Measurements from ENCODE around the gene MIR17HG. TPM values are rescaled to one million over a fixed set of nuclear protein-coding genes. Genes with fewer than 3 reads are reported as not detected.
"Not testable (repeated sequence)": the region's sequence is repeated elsewhere in the genome, so short reads cannot be mapped to it uniquely, and the experiment has no call there.

The MIR17HG gene
- total RNA-seq, 1 donor from 2014 or later: 15.7 TPM

GRCh38 chr13:91346062-91346461 is 1.4 kb upstream of the MIR17HG start:
- intact Hi-C loops (cut with micrococcal nuclease): loop anchor here (1.0 kb wide), 1 partner anchor 15 kb away; no protein-coding TSS in a partner anchor

DNA sequence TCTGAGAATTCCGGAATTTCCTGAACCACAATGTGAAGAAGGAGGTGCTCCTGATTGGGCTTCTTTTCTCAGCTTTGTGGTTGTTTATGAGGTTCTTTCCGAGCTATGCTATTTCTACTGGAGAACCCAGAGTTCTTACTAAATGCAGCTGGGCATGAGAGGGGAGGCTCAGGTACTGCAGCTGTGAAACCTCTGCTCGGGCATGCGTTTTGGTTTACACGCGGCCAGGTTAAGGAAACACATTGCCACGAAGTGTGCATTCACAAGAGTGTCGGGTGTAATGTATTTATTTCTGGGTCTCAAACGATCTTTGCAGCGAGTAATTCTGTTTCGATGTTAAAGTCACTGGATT is 661 bp upstream of the MIR17HG start:
- intact Hi-C loops (cut with micrococcal nuclease): loop anchor here (1.0 kb wide), 2 partner anchors 16 to 51 kb away; partner anchors contain the start of gene GPC5

GRCh38 chr13:91347996-91348905 is 764 bp downstream of the MIR17HG start:
- intact Hi-C loops (cut with micrococcal nuclease): loop anchor here (1.0 kb wide), 1 partner anchor 50 kb away; the partner anchor contains the start of gene GPC5

GRCh38 chr13:91348906-91349435 is 1.5 kb downstream of the MIR17HG start:
- intact Hi-C loops (cut with micrococcal nuclease): loop anchor here (1.0 kb wide), 4 partner anchors 10 to 215 kb away; no protein-coding TSS in a partner anchor

GRCh38 chr13:91349992-91350911 is 2.8 kb downstream of the MIR17HG start:
- intact Hi-C loops (cut with micrococcal nuclease): loop anchor here (1.0 kb wide), 4 partner anchors 9 to 216 kb away; no protein-coding TSS in a partner anchor

DNA sequence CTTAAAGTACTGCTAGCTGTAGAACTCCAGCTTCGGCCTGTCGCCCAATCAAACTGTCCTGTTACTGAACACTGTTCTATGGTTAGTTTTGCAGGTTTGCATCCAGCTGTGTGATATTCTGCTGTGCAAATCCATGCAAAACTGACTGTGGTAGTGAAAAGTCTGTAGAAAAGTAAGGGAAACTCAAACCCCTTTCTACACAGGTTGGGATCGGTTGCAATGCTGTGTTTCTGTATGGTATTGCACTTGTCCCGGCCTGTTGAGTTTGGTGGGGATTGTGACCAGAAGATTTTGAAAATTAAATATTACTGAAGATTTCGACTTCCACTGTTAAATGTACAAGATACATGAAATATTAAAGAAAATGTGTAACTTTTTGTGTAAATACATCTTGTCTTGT is 3.6 kb downstream of the MIR17HG start:
- intact Hi-C loops (cut with micrococcal nuclease): no loop called here

DNA sequence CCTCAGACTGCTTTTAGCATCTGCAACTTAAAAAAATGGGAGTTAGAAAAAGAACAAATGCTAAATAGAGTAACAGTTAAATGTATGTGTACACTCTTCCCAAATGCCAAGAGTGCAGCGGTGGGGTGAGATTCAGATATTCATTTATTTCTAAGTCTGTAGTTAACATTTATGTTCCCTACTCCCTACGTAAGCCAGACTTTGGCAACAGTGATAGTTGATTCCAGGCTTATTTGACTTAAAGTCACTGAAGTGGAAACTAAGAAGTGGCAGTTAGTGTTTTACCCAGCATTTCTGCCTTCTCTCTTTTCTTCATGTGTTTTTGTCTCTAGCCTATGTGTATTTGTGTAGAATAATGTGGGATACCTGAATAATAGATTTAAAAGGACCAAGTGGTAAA is 4.5 kb downstream of the MIR17HG start:
- intact Hi-C loops (cut with micrococcal nuclease): no loop called here

GRCh38 chr13:91352891-91353290 is 5.4 kb downstream of the MIR17HG start:
- intact Hi-C loops (cut with micrococcal nuclease): not testable (repeated sequence)

DNA sequence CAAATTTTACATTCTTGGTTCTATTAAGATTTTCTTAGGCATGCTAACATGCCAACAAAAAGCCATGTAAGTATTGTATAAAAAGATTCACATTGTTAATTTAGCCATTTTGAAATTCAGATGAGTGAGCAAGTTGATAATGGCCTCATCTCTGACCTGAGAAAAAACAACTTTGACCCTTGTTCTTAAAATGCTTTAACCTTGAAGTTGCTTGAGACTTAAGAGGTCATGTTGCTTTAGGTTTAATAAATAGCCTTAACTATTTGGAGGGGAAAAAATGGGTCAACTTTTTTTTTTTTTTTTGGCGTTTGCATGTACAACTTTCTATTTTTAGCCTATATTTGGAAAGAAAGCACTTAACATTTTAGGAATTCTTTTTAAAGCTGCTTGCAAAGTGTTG is 6.0 kb downstream of the MIR17HG start:
- intact Hi-C loops (cut with micrococcal nuclease): no loop called here

- intact Hi-C loops (cut with micrococcal nuclease): no loop called here
Observed at GRCh38 chr13:91355099-91355825, 7.8 kb downstream of the MIR17HG start.

- intact Hi-C loops (cut with micrococcal nuclease): no loop called here
Observed at GRCh38 chr13:91355826-91356710, 8.6 kb downstream of the MIR17HG start.

DNA sequence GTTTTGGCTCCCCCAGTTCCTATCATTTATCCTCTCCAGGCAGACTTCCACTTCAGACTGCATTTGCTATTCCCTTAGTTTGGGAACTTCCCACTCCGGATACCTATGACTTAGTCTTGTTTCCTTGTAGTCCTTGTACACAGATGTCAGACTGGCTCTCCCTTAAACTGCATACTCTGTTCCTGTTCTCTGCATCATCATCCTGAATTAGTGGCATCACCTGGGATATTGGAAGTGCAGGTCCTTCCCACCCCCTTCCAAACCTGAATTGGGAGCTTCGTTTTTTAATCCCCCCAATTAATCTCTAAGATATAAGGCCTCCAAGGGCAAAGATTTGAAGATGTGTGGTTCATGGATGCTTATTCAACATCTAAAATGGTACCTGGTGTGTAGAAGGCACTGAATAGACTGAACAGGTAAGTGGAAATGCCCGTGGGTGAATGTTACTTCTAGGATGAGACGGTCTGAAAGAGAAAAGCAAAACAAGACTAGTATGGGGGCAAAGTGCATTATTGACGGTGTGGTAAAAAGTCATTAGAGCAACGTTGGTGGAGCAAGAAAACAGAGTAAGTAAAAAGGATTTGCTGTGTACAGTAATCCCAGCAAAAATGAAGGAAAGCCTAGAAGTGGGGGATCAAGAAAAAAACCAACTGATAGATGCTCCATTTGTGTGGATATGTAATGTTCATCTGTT is 9.6 kb downstream of the MIR17HG start:
- intact Hi-C loops (cut with micrococcal nuclease): no loop called here

- intact Hi-C loops (cut with micrococcal nuclease): no loop called here
Observed at GRCh38 chr13:91357613-91358386, 10.3 kb downstream of the MIR17HG start.

DNA sequence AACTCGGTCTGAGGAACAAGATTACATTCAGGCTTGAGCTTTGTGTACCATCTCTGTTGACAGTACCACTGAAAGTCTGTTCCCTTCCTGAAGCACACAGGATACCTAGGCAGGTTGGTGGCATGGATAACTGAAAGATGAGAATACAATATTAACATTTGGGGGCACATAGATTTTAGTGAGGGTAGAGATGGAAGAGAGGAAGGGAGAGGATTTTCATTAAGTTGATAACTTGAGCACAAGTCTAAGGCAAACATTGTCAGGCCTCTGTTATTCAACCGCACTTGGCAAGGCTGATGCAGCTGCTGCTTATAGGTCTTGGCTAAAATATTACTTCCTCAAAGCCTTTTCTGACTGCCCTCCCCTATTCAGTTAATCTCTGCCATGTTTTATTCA is 10.9 kb downstream of the MIR17HG start:
- intact Hi-C loops (cut with micrococcal nuclease): no loop called here

GRCh38 chr13:91359111-91359510 is 11.6 kb downstream of the MIR17HG start:
- intact Hi-C loops (cut with micrococcal nuclease): loop anchor here (1.0 kb wide), 1 partner anchor 10 kb away; no protein-coding TSS in a partner anchor

- intact Hi-C loops (cut with micrococcal nuclease): loop anchor here (1.0 kb wide), 1 partner anchor 10 kb away; no protein-coding TSS in a partner anchor
Observed at GRCh38 chr13:91359631-91360030, 12.1 kb downstream of the MIR17HG start.

- intact Hi-C loops (cut with micrococcal nuclease): no loop called here
Observed at GRCh38 chr13:91360246-91360751, 12.8 kb downstream of the MIR17HG start.

DNA sequence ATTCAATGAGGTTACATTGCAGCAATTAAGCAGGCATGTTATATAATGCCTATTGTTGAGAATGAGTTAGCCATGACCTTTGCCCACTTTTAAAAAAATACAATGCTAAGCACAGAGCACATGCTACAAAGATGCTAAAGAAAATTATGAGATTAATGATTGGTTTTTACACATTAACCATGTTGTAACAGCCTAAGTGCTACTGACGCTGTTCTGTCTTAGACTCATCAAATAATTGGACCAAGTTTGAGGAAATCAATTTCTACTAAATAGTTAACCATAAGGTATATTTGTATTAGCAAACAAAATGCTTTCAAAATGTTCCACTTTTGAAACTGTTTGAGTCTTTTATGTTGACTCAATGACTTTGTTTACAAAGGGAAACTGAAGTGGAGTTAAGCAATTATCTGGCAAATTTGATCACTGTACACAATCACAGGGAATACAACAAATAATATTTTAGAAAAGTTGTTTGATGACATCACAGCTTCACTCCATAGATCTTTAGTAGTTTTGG is 14.3 kb downstream of the MIR17HG start:
- intact Hi-C loops (cut with micrococcal nuclease): no loop called here

All from T-helper 1 cell treated with Interleukin-12 subunit alpha and Interleukin-12 subunit beta and Interleukin-4 antibody, amounts not matched to agents 30 ng/mL and 1 ng/mL, for 36 hours (primary cell).